Smooth muscle cell (in vitro differentiated cells): Measurements from ENCODE around the gene PCDHGA9. TPM values are rescaled to one million over a fixed set of nuclear protein-coding genes. Genes with fewer than 3 reads are reported as not detected.
"Not testable (repeated sequence)": the region's sequence is repeated elsewhere in the genome, so short reads cannot be mapped to it uniquely, and the experiment has no call there.

Source experiments
- DNase-seq: peaks from one replicate; lab custom pipeline; 2025; ENCODE audit not compliant: unreplicated experiment; lab: John Stamatoyannopoulos, UW
- H2AFZ ChIP-seq: fragments of 200-600 bp; sonication (generic); 2 replicates; pipeline ENCODE4 v1.6.0; 2016; ENCODE audit warnings: antibody characterized with exemption, low read depth, mild to moderate bottlenecking
- H3F3A ChIP-seq: fragments of 200-600 bp; sonication (generic); 2 replicates; pipeline ENCODE4 v1.6.0; 2017; ENCODE audit warnings: antibody characterized with exemption, low read depth
- H3K27ac ChIP-seq: fragments of 200-600 bp; sonication (generic); 2 replicates; pipeline ENCODE4 v1.5.1; 2016; ENCODE audit warnings: low read depth, mild to moderate bottlenecking
- H3K27me3 ChIP-seq: fragments of 200-600 bp; sonication (generic); 2 replicates; pipeline ENCODE4 v1.6.1; 2016; ENCODE audit warnings: low read depth, mild to moderate bottlenecking
- H3K36me3 ChIP-seq: fragments of 200-600 bp; sonication (generic); 2 replicates; pipeline ENCODE4 v1.5.1; 2016; ENCODE audit warnings: low read depth
- H3K4me1 ChIP-seq: fragments of 200-600 bp; sonication (generic); 2 replicates; pipeline ENCODE4 v1.5.1; 2016; ENCODE audit warnings: low read depth
- H3K4me2 ChIP-seq: fragments of 200-600 bp; sonication (generic); 2 replicates; pipeline ENCODE4 v1.6.0; 2016; ENCODE audit warnings: mild to moderate bottlenecking
- H3K4me3 ChIP-seq: fragments of 200-600 bp; sonication (generic); 2 replicates; pipeline ENCODE4 v1.5.1; 2016; ENCODE audit warnings: mild to moderate bottlenecking
- H3K79me2 ChIP-seq: fragments of 200-600 bp; sonication (generic); 2 replicates; pipeline ENCODE4 v1.6.0; 2016; ENCODE audit warnings: low read depth, mild to moderate bottlenecking
- H3K9ac ChIP-seq: fragments of 200-600 bp; sonication (generic); 2 replicates; pipeline ENCODE4 v1.6.0; 2016; ENCODE audit warnings: low read depth
- H3K9me3 ChIP-seq: fragments of 200-600 bp; sonication (generic); replicated peaks from 2 replicates; pipeline ENCODE4 v1.5.1; 2016; ENCODE audit warnings: low read depth
- H4K20me1 ChIP-seq: fragments of 200-600 bp; sonication (generic); 2 replicates; pipeline ENCODE4 v1.6.0; 2016; ENCODE audit warnings: low read depth
- CTCF ChIP-seq: fragments of 200-600 bp; sonication (generic); IDR thresholded peaks from 2 replicates; pipeline ENCODE4 v1.5.1; 2017; ENCODE audit warnings: borderline replicate concordance, mild to moderate bottlenecking, antibody characterized with exemption; ENCODE audit not compliant: insufficient read depth, poor library complexity, severe bottlenecking
- WGBS: methylation state at CpG from one replicate; pipeline ENCODE4 v1.1.7; 2016; ENCODE audit warnings: low lambda C conversion rate; 5-methylcytosine and 5-hydroxymethylcytosine counted together
- polyA plus RNA-seq: library from polyadenylated mRNA; unstranded; fragments of >200 nt; fragmentation: Nextera tagmentation; extraction: Ambion mirVana; gene quantifications from 2 replicates; pipeline ENCODE4 v1.2.1, GENCODE V29; 2016
- total RNA-seq: library from RNA; depleted of rRNA; stranded (reverse); fragments of >200 nt; gene quantifications from 2 replicates; pipeline ENCODE4 v1.2.3, GENCODE V29; 2014

Gene PCDHGA9
- total and polyA plus RNA-seq, 2 experiments from 2014 or later: 0.23 to 2.9 TPM

GRCh38 chr5:141413540-141414069, 11.0 kb downstream of the PCDHGA9 start:
- no peaks in the 10 kb centered on the region for H4K20me1 ChIP-seq
- H3K27ac ChIP-seq: no peak overlapping the region
- no peaks in the 10 kb centered on the region for H3F3A ChIP-seq
- no peaks in the 10 kb centered on the region for H3K9me3 ChIP-seq
- no peak for TF ChIP-seq CTCF
- H3K79me2 ChIP-seq: peaks cover 38% of the 10 kb centered on the region
- 64% methylated on average over 25 of the region's 25 CpGs for WGBS
- no peak for DNase-seq
- H3K4me3 ChIP-seq: peak overlapping the region; percentile 66
- H3K27me3 ChIP-seq: no peaks in the 10 kb centered on the region
- H3K9ac ChIP-seq: no peak overlapping the region
- H2AFZ ChIP-seq: peak overlapping the region; percentile 92
- H3K36me3 ChIP-seq: peaks cover 7% of the 10 kb centered on the region
- H3K4me2 ChIP-seq: peak overlapping the region; percentile 86
- peaks cover 5% of the 10 kb centered on the region for H3K4me1 ChIP-seq

GRCh38 chr5:141414548-141415274, 12.1 kb downstream of the PCDHGA9 start:
- H3K4me1 ChIP-seq, DNase-seq, H4K20me1 ChIP-seq, H3F3A ChIP-seq, H3K4me2 ChIP-seq, H2AFZ ChIP-seq, H3K9ac ChIP-seq, H3K36me3 ChIP-seq, H3K9me3 ChIP-seq, H3K4me3 ChIP-seq, H3K27ac ChIP-seq, H3K27me3 ChIP-seq: not testable (repeated sequence)
- H3K79me2 ChIP-seq: peaks cover 46% of the 10 kb centered on the region
- 98% methylated on average over 45 of the region's 46 CpGs for WGBS

GRCh38 chr5:141415275-141415618, 12.7 kb downstream of the PCDHGA9 start:
- H3K9me3 ChIP-seq, H2AFZ ChIP-seq, H3K27me3 ChIP-seq, H3F3A ChIP-seq, H3K4me1 ChIP-seq, H4K20me1 ChIP-seq, DNase-seq, H3K9ac ChIP-seq, H3K4me3 ChIP-seq, H3K27ac ChIP-seq, H3K4me2 ChIP-seq: not testable (repeated sequence)
- 99% methylated on average over 24 of the region's 24 CpGs for WGBS
- H3K79me2 ChIP-seq: peaks cover 52% of the 10 kb centered on the region
- H3K36me3 ChIP-seq: peaks cover 12% of the 10 kb centered on the region

- DNase-seq: peak; percentile 36
- peak within 1 kb of the TSS; percentile 83 for H3K4me2 ChIP-seq
- peak within 1 kb of the TSS; percentile 51 for H3K9ac ChIP-seq
- H3K27ac ChIP-seq: peak within 1 kb of the TSS; percentile 57
- H3K4me3 ChIP-seq: peak within 1 kb of the TSS; percentile 55
- H3F3A ChIP-seq, H4K20me1 ChIP-seq, H3K27me3 ChIP-seq, H3K4me1 ChIP-seq: not testable (repeated sequence)
- TF ChIP-seq CTCF: peak; percentile 78
- peaks cover 69% of the 10 kb centered on the region for H3K79me2 ChIP-seq
- H3K36me3 ChIP-seq: peaks cover 32% of the 10 kb centered on the region
- 6% methylated on average over 47 of the region's 47 CpGs for WGBS
- peak within 1 kb of the TSS; percentile 43 for H2AFZ ChIP-seq
- H3K9me3 ChIP-seq: peaks cover 20% of the 10 kb centered on the region
These were observed 15.1 kb downstream of the PCDHGA9 start, which contains the start of gene PCDHGB7 for GRCh38 chr5:141417494-141418172. Gene PCDHGB7 (plus strand): TSS chr5:141417677. CDS start chr5:141417860, 183 bp downstream.
